Renal cortex interstitium (tissue), 11 donors: ENCODE results near the gene PTPN1. TPM values are rescaled to one million over a fixed set of nuclear protein-coding genes. Genes with fewer than 3 reads are reported as not detected.
"Not testable (repeated sequence)": the region's sequence is repeated elsewhere in the genome, so short reads cannot be mapped to it uniquely, and the experiment has no call there.

Experiments
- DNase-seq, 11 donors: peaks; one replicate each; pipeline ENCODE4 v3.0.0-alpha.2; 2013; ENCODE audit warnings: low read depth in 9 of 11, low spot score in 4 of 11; ENCODE audit errors: extremely low read depth in 1 of 11
- polyA plus RNA-seq, 3 donors: library from polyadenylated mRNA; unstranded; fragments of 120-200 nt; gene quantifications; one replicate each; pipeline ENCODE4 v1.2.1, GENCODE V29; 2013; ENCODE audit not compliant: insufficient read length in 3 of 3

The PTPN1 gene
- polyA plus RNA-seq, 3 donors = 32.8 to 33.4 (median 32.8) TPM

GRCh38 chr20:50501972-50502745 is 8.0 kb upstream of the PTPN1 start:
- DNase-seq = peak in 2 of 11 donors; percentile 45 to 56

- no peak for DNase-seq
Measured at GRCh38 chr20:50504231-50504823, 5.9 kb upstream of the PTPN1 start.

GRCh38 chr20:50506270-50506579 is 4.0 kb upstream of the PTPN1 start:
- DNase-seq = no peak

DNA sequence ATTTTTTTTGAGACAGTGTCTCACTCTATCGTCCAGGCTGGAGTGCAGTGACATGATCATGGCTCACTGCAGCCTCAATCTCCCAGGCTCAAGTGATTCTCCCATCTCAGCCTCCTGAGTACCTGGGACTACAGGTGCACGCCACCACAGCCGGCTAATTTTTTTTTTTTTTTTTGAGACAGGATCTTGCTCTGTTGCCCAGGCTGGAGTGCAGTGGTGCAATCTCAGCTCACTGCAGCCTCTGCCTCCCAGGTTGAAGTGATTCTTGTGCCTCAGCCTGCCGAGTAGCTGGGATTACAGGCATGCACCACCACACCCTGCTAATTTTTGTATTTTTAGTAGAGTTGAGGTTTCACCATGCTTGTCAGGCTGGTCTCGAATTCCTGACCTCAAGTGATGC is 2.4 kb upstream of the PTPN1 start:
- DNase-seq = not testable (repeated sequence)

GRCh38 chr20:50508171-50508755 is 1.9 kb upstream of the PTPN1 start:
- DNase-seq = no peak

DNA sequence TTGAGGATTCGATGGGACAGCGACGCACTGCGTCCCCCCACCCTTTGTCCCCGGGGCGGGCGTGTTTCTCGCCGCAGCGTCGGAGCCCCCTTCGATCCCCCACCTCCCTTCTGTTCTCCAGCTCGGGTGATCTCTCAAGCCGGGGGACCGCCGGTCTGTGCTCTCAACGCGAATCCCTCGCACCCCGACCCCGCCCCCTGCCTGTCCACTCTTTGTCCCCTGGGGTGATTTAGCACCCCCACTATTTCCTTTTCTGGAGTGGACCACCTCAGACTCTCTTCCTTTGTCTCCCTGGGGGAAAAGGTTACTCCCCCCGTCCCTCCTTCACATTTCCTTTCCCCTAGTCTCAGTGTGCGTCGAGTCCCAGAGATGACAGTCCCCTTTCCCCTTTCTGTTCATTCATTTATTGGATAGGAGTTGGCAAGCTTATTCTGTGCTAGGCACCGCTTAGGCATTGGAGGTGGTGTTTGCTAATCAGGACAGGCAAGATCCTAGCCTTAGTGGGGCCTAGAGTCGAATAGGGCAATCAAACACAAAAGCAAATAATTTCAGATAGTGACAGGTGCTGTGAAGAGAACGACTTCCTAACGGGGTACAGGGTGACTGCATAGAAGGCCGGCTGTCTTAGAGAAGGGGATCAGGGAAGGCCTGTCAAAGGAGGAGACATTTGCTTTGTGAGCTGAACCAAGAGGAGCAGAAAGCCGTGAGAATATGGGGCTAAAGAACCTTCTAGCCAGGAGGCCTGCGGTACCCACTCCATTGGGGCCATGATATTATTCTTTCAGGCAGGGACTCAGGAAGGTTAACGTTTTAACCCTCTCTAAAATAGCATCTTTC is 741 bp downstream of the PTPN1 start:
- DNase-seq = no peak

DNA sequence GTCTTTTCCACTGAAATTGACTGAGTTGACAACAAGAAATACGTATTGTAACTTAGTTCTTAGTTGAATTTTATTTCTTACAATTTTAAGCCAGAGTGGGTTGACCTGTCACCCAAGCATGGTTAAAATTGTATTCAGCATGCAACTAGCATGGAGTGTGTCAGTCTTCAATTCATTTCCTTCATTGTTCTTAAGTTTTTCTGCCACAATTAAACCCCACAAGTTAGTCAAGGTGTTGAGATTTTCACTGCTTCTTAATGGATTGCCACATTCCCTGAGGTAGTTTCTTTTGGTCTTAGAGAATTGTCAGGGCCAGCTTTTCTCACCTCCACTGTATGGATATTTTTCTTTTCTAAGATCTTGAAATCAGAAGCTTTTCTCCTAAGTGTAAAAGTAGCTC is 2.1 kb downstream of the PTPN1 start:
- no peak for DNase-seq

- no peak for DNase-seq
Measured at GRCh38 chr20:50513169-50514034, 3.2 kb downstream of the PTPN1 start.

- no peak for DNase-seq
Measured at GRCh38 chr20:50514035-50514337, 3.8 kb downstream of the PTPN1 start.

DNA sequence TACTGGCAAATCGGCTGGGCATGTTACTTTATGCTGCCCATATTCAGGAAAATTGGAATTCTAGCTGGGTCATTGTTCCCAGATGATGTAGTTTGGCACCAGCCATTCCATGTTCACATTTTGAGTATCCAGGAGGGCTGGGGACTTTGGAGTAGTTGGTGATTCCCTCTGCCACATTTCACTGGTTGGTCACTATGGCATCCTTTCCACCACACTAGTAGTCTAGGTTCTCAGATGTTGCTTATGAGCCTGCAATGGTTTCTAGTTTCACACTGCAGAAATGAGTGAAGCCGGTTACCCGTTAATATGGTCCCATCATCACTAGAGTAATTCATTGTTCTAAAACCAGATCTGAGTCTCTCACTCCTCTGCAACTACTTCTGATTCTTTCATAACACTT is 4.6 kb downstream of the PTPN1 start:
- DNase-seq = no peak

DNA sequence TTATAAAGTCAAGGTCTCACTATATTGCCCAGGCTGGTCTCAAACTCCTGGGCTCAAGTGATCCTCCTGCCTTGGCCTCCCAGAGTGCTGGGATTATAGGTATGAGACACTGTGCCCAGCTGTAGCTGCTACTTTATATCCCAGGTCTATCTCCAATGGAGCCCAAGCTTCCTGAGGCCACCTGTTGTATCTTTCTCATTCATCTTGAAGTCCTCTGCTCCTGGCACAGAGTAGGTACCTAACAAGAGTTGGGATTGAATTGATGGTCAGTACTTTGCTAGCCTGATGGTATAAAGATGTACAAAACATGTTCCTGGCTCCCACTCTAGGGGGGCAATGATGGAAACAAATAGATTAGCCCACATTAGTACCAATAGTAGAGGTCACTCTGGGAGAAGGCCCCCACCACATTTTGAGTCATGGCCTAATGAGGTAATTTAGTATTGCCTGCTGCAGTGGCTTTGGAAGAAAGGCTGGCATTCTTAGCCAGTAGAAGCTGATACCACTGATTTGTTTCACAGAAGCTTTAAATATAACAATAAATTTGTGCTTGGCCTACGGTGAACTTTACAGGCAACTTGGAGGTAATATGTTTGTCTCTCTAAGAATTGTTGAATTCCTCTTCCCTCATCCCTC is 5.4 kb downstream of the PTPN1 start:
- DNase-seq = no peak

GRCh38 chr20:50516180-50516934 is 6.2 kb downstream of the PTPN1 start:
- no peak for DNase-seq

- no peak for DNase-seq
Measured at GRCh38 chr20:50516935-50517816, 7.0 kb downstream of the PTPN1 start.

DNA sequence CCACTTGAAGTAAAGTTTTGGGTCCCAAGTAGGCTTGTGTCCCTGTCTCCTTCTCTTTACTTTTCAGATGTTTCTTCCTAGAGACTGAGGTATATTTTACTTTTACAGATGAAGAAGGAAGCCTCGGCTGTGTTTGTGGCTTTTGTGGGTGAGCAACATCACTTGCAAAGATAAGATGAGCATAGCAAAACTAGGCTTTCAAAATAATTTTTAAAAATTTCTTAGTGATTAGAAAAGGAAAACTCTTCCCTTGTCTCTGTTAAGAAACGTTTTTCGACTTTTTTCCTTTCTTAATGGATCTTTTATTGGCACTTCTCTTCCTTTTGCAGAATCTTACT is 7.6 kb downstream of the PTPN1 start:
- DNase-seq = no peak

DNA sequence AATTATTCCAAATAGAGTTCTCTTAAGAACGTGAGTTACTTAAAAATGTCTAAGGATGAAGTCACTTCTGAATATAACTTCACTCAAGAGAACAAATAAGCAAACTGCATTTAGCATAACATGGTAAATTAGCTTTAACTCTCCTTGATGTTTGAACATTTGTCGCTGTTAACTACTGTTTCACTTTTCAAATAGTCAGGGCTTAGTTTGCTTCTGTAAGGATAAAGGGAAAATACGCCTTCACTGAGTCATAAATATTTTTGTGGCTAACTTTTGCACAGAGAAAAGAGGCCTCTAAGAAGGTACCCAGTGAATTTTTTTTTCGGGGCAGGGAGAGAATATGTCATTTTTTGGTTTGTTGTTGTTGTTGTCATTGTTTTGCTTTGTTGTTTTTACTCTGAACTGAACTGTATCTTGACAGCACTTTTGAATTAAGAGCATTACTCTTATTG is 8.1 kb downstream of the PTPN1 start:
- DNase-seq = no peak

- no peak for DNase-seq
Measured at GRCh38 chr20:50519036-50519762, 9.0 kb downstream of the PTPN1 start.
